DND-41 (cell line): Measurements from ENCODE around the gene SCN5A.

Experiments
- CTCF ChIP-seq: IDR thresholded peaks from 2 replicates; pipeline ENCODE4 v1.5.1; 2012; ENCODE audit warnings: borderline replicate concordance, low read length, moderate library complexity, mild to moderate bottlenecking; ENCODE audit not compliant: poor library complexity, severe bottlenecking; ENCODE audit errors: extremely low read depth
- EZH2 ChIP-seq: IDR thresholded peaks from 3 replicates; pipeline ENCODE4 v1.6.1; 2012; ENCODE audit warnings: borderline replicate concordance, low read depth, mild to moderate bottlenecking, moderate library complexity, low read length, inconsistent platforms; ENCODE audit not compliant: severe bottlenecking

GRCh38 chr3:38576131-38576525 is 73.4 kb downstream of the SCN5A start:
- TF ChIP-seq CTCF, result no peak
- TF ChIP-seq EZH2, result no peak
